RWPE1 (cell line): ENCODE data around the gene WDR36.
"Not testable (repeated sequence)": the region's sequence is repeated elsewhere in the genome, so short reads cannot be mapped to it uniquely, and the experiment has no call there.

Experiments used
- CTCF ChIA-PET: fragments of 350-600 bp; sonication (Branson Sonifier 250); formaldehyde crosslinking; extraction: SDS; loops from one replicate; lab custom pipeline; 2021; lab: Yijun Ruan, JAX
- POLR2A ChIA-PET: fragments of 400-600 bp; formaldehyde crosslinking; extraction: SDS; loops from one replicate; lab custom pipeline; 2020; ENCODE audit warnings: antibody characterized with exemption; ENCODE audit not compliant: low non-redundant PET; lab: Yijun Ruan, JAX
- DNase-seq: peaks from one replicate; pipeline ENCODE4 v3.0.0; 2012; ENCODE audit warnings: low spot score
- H3K27ac ChIP-seq: fragments of 450-650 bp; 2 replicates; pipeline ENCODE4 v1.5.1; 2017
- CTCF ChIP-seq: fragments of 450-650 bp; conservative IDR thresholded peaks from 2 replicates; pipeline ENCODE4 v1.5.1; 2017; ENCODE audit warnings: low read depth, mild to moderate bottlenecking

The WDR36 gene

GRCh38 chr5:111135946-111136345, 43.8 kb downstream of the WDR36 start:
- H3K27ac ChIP-seq: no peak overlapping the region
- no peak for TF ChIP-seq CTCF
- POLR2A ChIA-PET: interaction anchor here (0.5 kb wide), 1 partner anchor 710 kb away, joined by 3 read pairs; no protein-coding TSS in a partner anchor
- peak; percentile 75 for DNase-seq
- CTCF ChIA-PET: interaction anchor here (0.6 kb wide), 1 partner anchor 497 kb away, joined by 3 read pairs; no protein-coding TSS in a partner anchor

- no peak for DNase-seq
- TF ChIP-seq CTCF: no peak
- POLR2A ChIA-PET: interaction anchor here (0.6 kb wide), 1 partner anchor 110 kb away, joined by 3 read pairs; no protein-coding TSS in a partner anchor
- H3K27ac ChIP-seq: no peak overlapping the region
- CTCF ChIA-PET: interaction anchor here (0.6 kb wide), 1 partner anchor 228 kb away, joined by 3 read pairs; no protein-coding TSS in a partner anchor
These were observed 45.9 kb downstream of the WDR36 start for GRCh38 chr5:111138096-111138495.

DNA sequence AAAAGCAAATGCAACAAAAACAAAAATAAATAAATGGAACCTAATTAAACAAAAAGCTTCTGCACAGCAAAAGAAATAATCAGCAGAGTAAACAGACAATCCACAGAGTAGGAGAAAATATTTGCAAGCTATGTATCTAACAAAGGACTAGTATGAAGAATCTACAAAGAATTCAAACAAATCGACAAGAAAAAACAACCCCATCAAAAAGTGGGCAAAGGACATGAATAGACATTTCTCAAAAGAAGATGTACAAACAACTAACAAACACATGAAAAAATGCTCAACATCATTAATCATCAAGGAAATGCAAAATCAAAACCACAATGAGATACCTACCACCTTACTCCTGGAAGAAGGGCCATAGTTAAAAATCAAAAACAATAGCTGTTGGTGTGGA, 49.3 kb downstream of the WDR36 start:
- CTCF ChIA-PET, H3K27ac ChIP-seq, POLR2A ChIA-PET, DNase-seq: not testable (repeated sequence)

DNA sequence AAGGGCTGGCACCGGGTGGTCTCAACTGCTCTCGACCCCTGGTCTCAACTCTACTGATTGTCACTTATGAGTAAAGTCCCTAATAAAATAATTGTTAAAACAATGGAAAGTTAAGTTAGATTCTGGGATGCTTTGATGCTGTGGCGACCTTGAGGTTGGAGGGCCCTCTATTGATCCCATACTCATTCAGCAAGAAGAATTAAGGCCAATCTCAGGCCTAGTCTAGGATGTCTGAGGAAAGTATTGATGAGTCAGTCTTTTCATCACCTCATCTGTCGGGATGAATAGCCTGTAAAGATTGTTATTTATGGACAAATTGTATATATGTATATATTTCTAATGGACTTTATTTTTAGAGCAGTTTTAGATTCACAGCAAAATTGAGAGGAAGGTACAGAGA, 50.8 kb downstream of the WDR36 start:
- ChIA-PET CTCF (no interaction called here), POLR2A (no interaction called here)
- no peak for TF ChIP-seq CTCF
- no peak overlapping the region for H3K27ac ChIP-seq
- DNase-seq: no peak

DNA sequence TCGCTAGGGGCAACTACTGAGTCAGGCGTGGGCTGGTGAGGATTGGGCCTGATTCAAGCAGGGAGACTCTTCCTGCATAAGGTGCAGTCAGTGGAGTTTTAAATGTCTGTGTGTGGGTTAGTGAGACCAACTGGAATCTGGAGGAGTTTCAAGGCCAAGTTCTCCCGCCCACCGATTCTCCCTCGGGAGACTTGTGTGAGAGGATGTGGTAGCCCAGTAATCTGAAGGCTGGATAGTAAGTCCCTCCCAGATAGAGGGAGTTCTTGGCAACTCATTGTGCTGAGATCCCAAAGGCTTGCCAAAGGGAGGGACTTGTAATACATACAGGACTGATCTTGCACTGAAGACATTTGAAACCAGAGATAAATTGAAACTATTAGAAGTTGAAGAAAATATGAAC, 51.8 kb downstream of the WDR36 start:
- ChIA-PET CTCF (no interaction called here), POLR2A (no interaction called here)
- peak; percentile 36 for DNase-seq
- H3K27ac ChIP-seq: no peak overlapping the region
- no peak for TF ChIP-seq CTCF

DNA sequence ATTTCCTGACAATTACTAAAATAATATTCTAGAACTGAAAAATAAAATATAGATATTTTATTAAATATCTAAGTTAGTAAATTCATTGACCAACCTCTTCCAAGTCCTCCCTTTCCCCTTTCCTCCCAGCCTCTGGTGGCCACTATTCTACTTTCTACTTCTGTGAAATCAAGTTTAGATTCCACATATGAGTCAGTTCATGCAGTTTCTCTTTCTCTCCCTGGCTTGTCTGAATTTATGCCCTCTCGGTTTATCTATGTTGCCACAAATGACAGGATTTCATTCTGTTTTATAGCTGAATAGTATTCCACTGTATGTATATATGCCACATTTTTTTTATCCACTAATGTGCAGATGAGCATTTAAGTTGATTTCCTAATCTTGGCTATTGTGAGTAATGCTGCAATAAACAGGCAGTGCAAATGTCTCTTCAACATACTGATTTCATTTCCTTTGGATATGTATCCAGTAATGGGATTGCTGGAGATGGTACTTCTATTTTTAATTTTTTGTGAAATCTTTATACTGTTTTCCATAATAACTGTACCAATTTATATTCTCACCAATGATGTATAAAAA, 52.3 kb downstream of the WDR36 start:
- TF ChIP-seq CTCF: no peak
- ChIA-PET CTCF (no interaction called here), POLR2A (no interaction called here)
- no peak overlapping the region for H3K27ac ChIP-seq
- DNase-seq: no peak

DNA sequence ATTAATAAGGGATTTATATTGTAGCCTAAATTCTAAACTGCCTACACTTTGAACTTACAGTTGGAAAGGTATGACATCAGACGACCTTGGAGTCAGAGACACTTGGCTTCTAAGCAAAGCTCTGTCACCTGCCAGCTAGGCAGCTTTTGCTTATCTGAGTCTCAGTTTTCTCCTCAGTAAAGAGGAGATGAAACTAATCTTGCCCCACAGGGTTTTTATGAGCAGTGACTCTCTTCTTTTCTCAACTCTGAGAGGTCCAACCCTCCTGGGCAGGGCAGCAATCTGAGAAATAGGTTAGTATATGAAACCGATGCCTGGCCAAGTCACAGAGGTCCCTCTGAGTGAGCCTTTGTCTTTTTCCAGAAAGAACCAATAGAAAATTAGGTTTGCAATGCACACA, 53.9 kb downstream of the WDR36 start:
- TF ChIP-seq CTCF: no peak
- no peak for DNase-seq
- POLR2A ChIA-PET: no interaction called here

More for the DNA sequence above, 53.9 kb downstream of the WDR36 start:
- H3K27ac ChIP-seq: no peak overlapping the region
- CTCF ChIA-PET: interaction anchor here (0.6 to 0.8 kb wide), 2 partner anchors 131 to 610 kb away, joined by 3 read pairs; no protein-coding TSS in a partner anchor
